Measurements from ENCODE around the gene SLC35F4. TPM values are rescaled to one million over a fixed set of nuclear protein-coding genes. Genes with fewer than 3 reads are reported as not detected.

The SLC35F4 gene
- total RNA-seq, 1 experiment from 2014 or later, result not detected

DNA sequence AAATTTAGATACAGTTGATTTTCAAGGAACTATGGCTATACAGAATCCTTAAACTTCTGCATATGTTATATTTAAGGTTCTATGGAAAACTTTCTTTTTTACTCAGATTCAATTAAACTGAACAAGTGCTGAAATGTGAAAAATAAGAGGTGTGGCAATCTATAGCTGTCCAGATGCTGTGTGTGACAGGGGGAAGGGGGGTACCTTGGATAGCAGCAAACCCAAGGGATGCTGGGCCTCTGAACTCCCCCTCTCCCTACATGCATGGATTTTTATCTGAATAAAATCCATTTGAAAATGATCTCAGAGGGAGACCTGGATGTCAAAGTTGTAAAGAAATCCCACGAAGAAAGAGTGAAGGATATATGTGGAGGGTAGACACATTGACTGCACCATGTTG, 289.4 kb downstream of the SLC35F4 start:
- no peaks in the 10 kb centered on the region for H3K4me1 ChIP-seq
- ChIA-PET POLR2A (no interaction called here), CTCF (no interaction called here)
- intact Hi-C loops (cut with micrococcal nuclease; ENCODE audit: unreplicated experiment), result no loop called here
- Mint-ChIP-seq H3K9me3 (ENCODE audit: unreplicated experiment) (no peaks in the 10 kb centered on the region), H3K4me3 (ENCODE audit: unreplicated experiment) (no peak overlapping the region), H3K27me3 (ENCODE audit: insufficient read depth, unreplicated experiment) (peaks cover 2% of the 10 kb centered on the region), H3K27ac (ENCODE audit: unreplicated experiment) (no peak overlapping the region), H3K4me1 (ENCODE audit: low read depth, unreplicated experiment) (no peaks in the 10 kb centered on the region), H3K36me3 (ENCODE audit: insufficient read depth, unreplicated experiment) (no peaks in the 10 kb centered on the region)
- no peak overlapping the region for H3K4me3 ChIP-seq (ENCODE audit: low read depth, low read length)
- no TSS peak for BruUV-seq (replicated peaks)
- H3K9me3 ChIP-seq, result no peaks in the 10 kb centered on the region
- H3K27me3 ChIP-seq (replicated peaks; ENCODE audit: control insufficient read depth, insufficient read depth, low read length), result no peaks in the 10 kb centered on the region
- DNase-seq, result no peak
- TF ChIP-seq, protein P1, sequence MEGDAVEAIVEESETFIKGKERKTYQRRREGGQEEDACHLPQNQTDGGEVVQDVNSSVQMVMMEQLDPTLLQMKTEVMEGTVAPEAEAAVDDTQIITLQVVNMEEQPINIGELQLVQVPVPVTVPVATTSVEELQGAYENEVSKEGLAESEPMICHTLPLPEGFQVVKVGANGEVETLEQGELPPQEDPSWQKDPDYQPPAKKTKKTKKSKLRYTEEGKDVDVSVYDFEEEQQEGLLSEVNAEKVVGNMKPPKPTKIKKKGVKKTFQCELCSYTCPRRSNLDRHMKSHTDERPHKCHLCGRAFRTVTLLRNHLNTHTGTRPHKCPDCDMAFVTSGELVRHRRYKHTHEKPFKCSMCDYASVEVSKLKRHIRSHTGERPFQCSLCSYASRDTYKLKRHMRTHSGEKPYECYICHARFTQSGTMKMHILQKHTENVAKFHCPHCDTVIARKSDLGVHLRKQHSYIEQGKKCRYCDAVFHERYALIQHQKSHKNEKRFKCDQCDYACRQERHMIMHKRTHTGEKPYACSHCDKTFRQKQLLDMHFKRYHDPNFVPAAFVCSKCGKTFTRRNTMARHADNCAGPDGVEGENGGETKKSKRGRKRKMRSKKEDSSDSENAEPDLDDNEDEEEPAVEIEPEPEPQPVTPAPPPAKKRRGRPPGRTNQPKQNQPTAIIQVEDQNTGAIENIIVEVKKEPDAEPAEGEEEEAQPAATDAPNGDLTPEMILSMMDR (IDR thresholded peaks at IDR 0.05; ENCODE audit: insufficient read depth in 1 of 2, low read depth in 1 of 2, low read length in 1 of 2, severe bottlenecking in 1 of 2, unreplicated experiment in 1 of 2), result no peak
- no peaks in the 10 kb centered on the region for H3K36me3 ChIP-seq (ENCODE audit: control insufficient read depth, insufficient read depth, low read length)

DNA sequence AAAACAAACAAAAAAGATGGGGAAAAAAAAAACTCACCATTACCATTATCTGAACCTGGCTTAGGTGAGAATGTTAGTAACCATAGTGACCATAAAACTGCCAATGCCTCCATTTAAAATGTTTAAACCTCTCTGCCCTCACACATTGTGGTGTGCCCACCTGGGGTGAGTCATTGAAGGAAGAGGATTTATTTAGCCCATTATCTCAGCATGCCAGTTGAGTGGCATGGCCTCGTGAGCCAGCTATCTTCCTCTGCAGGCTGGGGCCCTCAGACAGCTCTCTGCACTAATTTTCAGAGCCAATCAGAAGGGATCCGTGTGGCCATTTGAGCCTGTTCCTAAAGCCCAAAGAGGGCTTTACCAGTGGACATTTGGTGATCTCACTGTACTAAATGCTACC, 290.4 kb downstream of the SLC35F4 start:
- TF ChIP-seq, protein P1 (IDR thresholded peaks at IDR 0.05; ENCODE audit: insufficient read depth in 1 of 2, low read depth in 1 of 2, low read length in 1 of 2, severe bottlenecking in 1 of 2, unreplicated experiment in 1 of 2), result no peak
- Histone ChIP-seq H3K9me3 (no peaks in the 10 kb centered on the region), H3K36me3 (ENCODE audit: control insufficient read depth, insufficient read depth, low read length) (no peaks in the 10 kb centered on the region), H3K4me3 (ENCODE audit: low read depth, low read length) (no peak overlapping the region), H3K4me1 (no peaks in the 10 kb centered on the region), H3K27me3 (replicated peaks; ENCODE audit: control insufficient read depth, insufficient read depth, low read length) (no peaks in the 10 kb centered on the region)
- intact Hi-C loops (cut with micrococcal nuclease; ENCODE audit: unreplicated experiment), result loop anchor here (1.0 to 2.0 kb wide), 2 partner anchors 43 to 89 kb away; no protein-coding TSS in a partner anchor
- ChIA-PET POLR2A (no interaction called here), CTCF (no interaction called here)
- Mint-ChIP-seq H3K4me3 (ENCODE audit: unreplicated experiment) (no peak overlapping the region), H3K9me3 (ENCODE audit: unreplicated experiment) (no peaks in the 10 kb centered on the region), H3K27ac (ENCODE audit: unreplicated experiment) (no peak overlapping the region), H3K4me1 (ENCODE audit: low read depth, unreplicated experiment) (no peaks in the 10 kb centered on the region), H3K36me3 (ENCODE audit: insufficient read depth, unreplicated experiment) (no peaks in the 10 kb centered on the region), H3K27me3 (ENCODE audit: insufficient read depth, unreplicated experiment) (peaks cover 2% of the 10 kb centered on the region)
- no peak for DNase-seq
- BruUV-seq (replicated peaks), result no TSS peak

DNA sequence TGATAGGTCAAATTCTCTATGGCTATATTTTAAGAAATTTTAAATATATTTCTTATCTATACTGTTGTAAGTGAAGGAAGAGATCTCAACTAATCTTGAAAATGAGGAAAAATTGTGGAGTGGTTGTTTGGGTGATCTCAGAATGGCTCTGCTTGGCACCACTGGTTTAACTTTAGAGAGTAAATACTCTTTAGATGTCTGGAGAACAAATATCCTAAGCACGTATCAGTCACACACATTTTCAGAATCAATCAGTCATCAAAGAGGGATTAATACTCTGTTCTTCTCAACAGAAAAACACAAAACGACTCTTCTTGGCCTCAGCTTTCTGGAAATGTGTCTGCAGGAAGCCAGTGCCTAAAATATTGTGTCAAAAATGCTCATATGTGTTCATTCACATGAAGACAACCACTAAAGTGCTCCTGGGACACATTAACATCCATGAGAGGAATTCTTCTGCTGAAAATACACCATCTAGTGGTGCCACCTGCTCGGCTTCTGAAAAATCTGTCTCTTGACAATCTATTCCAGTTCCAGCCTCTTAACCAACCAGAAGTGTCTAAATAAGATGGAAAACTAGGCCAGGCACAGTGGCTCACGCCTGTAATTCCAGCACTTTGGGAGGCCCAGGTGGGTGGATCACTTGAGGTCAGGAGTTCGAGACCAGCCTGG, 291.1 kb downstream of the SLC35F4 start:
- no peak overlapping the region for H3K4me3 ChIP-seq (ENCODE audit: low read depth, low read length)
- ChIA-PET POLR2A (no interaction called here), CTCF (no interaction called here)
- intact Hi-C loops (cut with micrococcal nuclease; ENCODE audit: unreplicated experiment), result loop anchor here (1.0 to 2.0 kb wide), 2 partner anchors 42 to 88 kb away; no protein-coding TSS in a partner anchor
- H3K36me3 ChIP-seq (ENCODE audit: control insufficient read depth, insufficient read depth, low read length), result no peaks in the 10 kb centered on the region
- no peaks in the 10 kb centered on the region for H3K9me3 Mint-ChIP-seq (ENCODE audit: unreplicated experiment)
- H3K36me3 Mint-ChIP-seq (ENCODE audit: insufficient read depth, unreplicated experiment), result no peaks in the 10 kb centered on the region
- H3K27me3 Mint-ChIP-seq (ENCODE audit: insufficient read depth, unreplicated experiment), result peaks cover 2% of the 10 kb centered on the region
- TF ChIP-seq, protein P1 (IDR thresholded peaks at IDR 0.05; ENCODE audit: insufficient read depth in 1 of 2, low read depth in 1 of 2, low read length in 1 of 2, severe bottlenecking in 1 of 2, unreplicated experiment in 1 of 2), result peak in 1 of 2 experiments; percentile 38
- H3K27me3 ChIP-seq (replicated peaks; ENCODE audit: control insufficient read depth, insufficient read depth, low read length), result no peaks in the 10 kb centered on the region
- H3K4me3 Mint-ChIP-seq (ENCODE audit: unreplicated experiment), result no peak overlapping the region
- H3K4me1 Mint-ChIP-seq (ENCODE audit: low read depth, unreplicated experiment), result no peaks in the 10 kb centered on the region
- no peak overlapping the region for H3K27ac Mint-ChIP-seq (ENCODE audit: unreplicated experiment)
- BruUV-seq (replicated peaks), result no TSS peak
- no peaks in the 10 kb centered on the region for H3K9me3 ChIP-seq
- no peaks in the 10 kb centered on the region for H3K4me1 ChIP-seq
- DNase-seq, result peak in 1 of 2 experiments; percentile 7

Measured in Caco-2 (cell line).